ENCODE measurements around the gene PRLR.

Gene PRLR

GRCh38 chr5:35050541-35051126 lies 179.7 kb downstream of the PRLR start:
- no peak for TF ChIP-seq CTCF (IDR thresholded peaks at IDR 0.05; ENCODE audit: low read depth, low read length)
- in situ Hi-C loops (cut with HindIII; ENCODE audit: low sequenced_read_pairs) = no loop called here
- no peak overlapping the region for H3K4me3 ChIP-seq (ENCODE audit: low read depth, low read length)
- DNase-seq (ENCODE audit: low read depth, low spot score) = no peak

DNA sequence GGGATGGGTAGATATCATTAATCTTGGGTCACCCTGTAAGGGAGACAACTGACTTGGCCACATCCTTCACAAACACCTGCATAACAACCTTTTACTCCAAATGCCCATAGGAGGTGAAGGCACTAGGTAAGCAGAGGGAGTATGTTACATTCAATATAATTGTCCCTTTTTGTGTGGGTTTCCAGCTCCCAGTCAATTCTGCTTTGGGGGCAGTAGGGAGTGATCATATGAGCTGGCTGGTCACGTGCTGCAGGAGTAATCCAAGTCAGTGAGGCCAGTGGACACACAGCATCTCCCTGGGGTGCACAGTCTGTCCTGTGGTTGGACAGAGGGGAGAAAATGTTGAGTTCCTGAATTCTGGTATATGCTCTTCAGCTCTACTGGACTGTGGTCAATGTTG lies 181.4 kb downstream of the PRLR start:
- no peak for TF ChIP-seq CTCF (IDR thresholded peaks at IDR 0.05; ENCODE audit: low read depth, low read length)
- no peak for DNase-seq (ENCODE audit: low read depth, low spot score)
- no peak overlapping the region for H3K4me3 ChIP-seq (ENCODE audit: low read depth, low read length)
- in situ Hi-C loops (cut with HindIII; ENCODE audit: low sequenced_read_pairs) = no loop called here

DNA sequence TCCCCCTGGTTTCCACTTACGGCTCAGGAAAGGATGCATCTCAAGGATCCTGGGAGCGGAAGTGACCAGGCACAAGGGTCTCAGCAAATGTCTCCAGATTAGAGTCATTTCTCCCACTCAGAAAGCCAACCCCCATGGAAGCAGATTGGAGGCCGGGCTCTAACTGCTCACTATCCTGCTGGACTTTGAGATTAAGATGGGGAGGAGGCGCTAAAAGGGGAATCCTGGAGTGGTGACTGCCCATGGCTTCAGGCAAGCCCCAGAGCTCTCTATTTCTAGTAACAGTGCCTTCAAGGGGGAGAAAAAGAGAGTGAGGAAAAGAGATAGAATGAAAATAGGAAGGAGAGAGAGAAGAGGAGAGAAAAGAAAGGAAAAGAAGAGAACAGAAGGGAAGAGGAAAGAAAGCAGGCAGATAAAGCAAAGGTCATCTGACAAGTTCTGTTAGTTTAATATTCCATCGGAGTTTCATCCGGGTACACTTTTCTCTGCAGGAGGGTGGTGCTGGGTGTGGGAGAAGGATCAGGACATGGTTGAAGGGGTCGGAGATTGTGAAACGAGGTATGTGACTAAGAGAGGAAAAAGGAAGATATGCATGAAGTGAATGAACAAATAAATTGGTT lies 182.4 kb downstream of the PRLR start, which contains the start of gene AGXT2:
Gene AGXT2, minus strand, starts transcription at position 165 of the 620 bp plus-strand sequence. Its CDS starts 57 bp downstream, at position 108.
- no peak within 1 kb of the TSS for H3K4me3 ChIP-seq (ENCODE audit: low read depth, low read length)
- in situ Hi-C loops (cut with HindIII; ENCODE audit: low sequenced_read_pairs) = no loop called here
- DNase-seq (ENCODE audit: low read depth, low spot score) = no peak
- no peak for TF ChIP-seq CTCF (IDR thresholded peaks at IDR 0.05; ENCODE audit: low read depth, low read length)

DNA sequence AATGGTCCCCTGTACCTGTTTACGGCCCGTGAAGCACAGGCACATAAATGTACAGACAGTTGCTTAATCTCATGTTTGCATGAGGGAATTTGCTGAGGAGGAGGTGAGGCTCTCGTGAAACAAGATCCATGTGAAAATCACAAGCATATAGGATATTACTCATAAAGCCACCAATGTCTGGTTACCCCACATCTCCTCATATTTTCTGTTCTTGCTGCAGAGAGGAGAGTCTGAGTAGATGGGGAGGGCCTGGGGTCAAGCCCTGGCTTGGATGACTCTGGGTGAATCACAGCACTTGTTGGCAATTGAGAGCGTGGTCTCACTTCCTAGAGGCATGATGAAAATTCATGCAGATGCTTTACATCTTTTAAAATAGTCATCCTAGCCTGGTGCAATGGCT lies 183.5 kb downstream of the PRLR start:
- DNase-seq (ENCODE audit: low read depth, low spot score) = peak; percentile 94
- no peak for TF ChIP-seq CTCF (IDR thresholded peaks at IDR 0.05; ENCODE audit: low read depth, low read length)
- in situ Hi-C loops (cut with HindIII; ENCODE audit: low sequenced_read_pairs) = no loop called here
- no peak overlapping the region for H3K4me3 ChIP-seq (ENCODE audit: low read depth, low read length)

- no peak overlapping the region for H3K4me3 ChIP-seq (ENCODE audit: low read depth, low read length)
- no peak for TF ChIP-seq CTCF (IDR thresholded peaks at IDR 0.05; ENCODE audit: low read depth, low read length)
- no peak for DNase-seq (ENCODE audit: low read depth, low spot score)
- in situ Hi-C loops (cut with HindIII; ENCODE audit: low sequenced_read_pairs) = no loop called here
Observed at GRCh38 chr5:35045280-35045679, 185.0 kb downstream of the PRLR start.

DNA sequence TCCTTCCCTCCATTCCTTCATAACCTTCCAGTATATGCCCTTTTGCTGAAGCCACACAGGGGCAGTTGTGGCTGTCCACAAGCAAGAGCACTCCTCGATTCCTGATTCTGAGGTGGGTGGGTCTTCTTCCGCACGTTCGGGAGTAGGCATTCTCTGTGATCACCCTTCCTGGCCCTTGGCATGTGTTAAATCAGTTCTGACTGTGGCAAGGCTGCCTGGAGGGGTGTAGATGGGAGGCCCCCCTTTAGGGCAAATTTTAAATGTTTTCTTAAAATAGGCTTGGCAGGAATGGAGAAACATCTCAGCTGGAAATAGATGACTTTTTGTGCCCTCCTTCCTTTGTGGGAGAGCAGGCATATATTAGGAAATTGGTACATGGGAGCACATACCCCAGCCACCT lies 185.6 kb downstream of the PRLR start:
- no peak for TF ChIP-seq CTCF (IDR thresholded peaks at IDR 0.05; ENCODE audit: low read depth, low read length)
- DNase-seq (ENCODE audit: low read depth, low spot score) = no peak
- in situ Hi-C loops (cut with HindIII; ENCODE audit: low sequenced_read_pairs) = no loop called here
- no peak overlapping the region for H3K4me3 ChIP-seq (ENCODE audit: low read depth, low read length)

Data from astrocyte of the spinal cord (primary cell).